Ovary (tissue), 9 donors: ENCODE data around the gene TJP2. TPM values are rescaled to one million over a fixed set of nuclear protein-coding genes. Genes with fewer than 3 reads are reported as not detected.

Source experiments
- DNase-seq, 5 donors: peaks; one replicate each; pipeline ENCODE4 v3.0.0-alpha.2; 2019 to 2020
- H3K27ac ChIP-seq, 2 donors: fragments of 200-600 bp; one replicate each; pipeline versions ENCODE4 v1.5.1 to v1.8.0; 2019 to 2022
- H3K27me3 ChIP-seq: fragments of 200-600 bp; one replicate; pipeline ENCODE4 v1.8.0; 2022
- H3K36me3 ChIP-seq: fragments of 200-600 bp; sonication (generic); one replicate; pipeline ENCODE4 v1.5.1; 2019
- H3K4me1 ChIP-seq: one replicate; pipeline ENCODE4 v1.8.1; 2013; ENCODE audit warnings: mild to moderate bottlenecking, moderate library complexity; ENCODE audit not compliant: insufficient read depth
- H3K4me3 ChIP-seq: fragments of 200-600 bp; sonication (generic); one replicate; pipeline ENCODE4 v1.5.1; 2017
- H3K9me3 ChIP-seq, 2 donors: fragments of 200-600 bp in 1 of 2; sonication (generic) in 1 of 2; one replicate each; pipeline versions ENCODE4 v1.5.1 to v1.8.1; 2013 to 2019; ENCODE audit warnings: mild to moderate bottlenecking in 1 of 2, moderate library complexity in 1 of 2
- EP300 ChIP-seq: sonication (generic); formaldehyde crosslinking; IDR thresholded peaks from one replicate; pipeline ENCODE4 v1.6.1; 2017; ENCODE audit warnings: antibody characterized with exemption
- POLR2A ChIP-seq: fragments of 450-650 bp; IDR thresholded peaks from one replicate; pipeline ENCODE4 v1.6.1; 2017; ENCODE audit warnings: antibody characterized with exemption, mild to moderate bottlenecking, moderate library complexity
- WGBS, 3 donors: extraction: QIAGEN DNeasy Blood & Tissue Kit in 1 of 3; methylation state at CpG; one replicate each; pipeline versions ENCODE4 v1.1.5 to v1.1.7; 2013 to 2017; 5-methylcytosine and 5-hydroxymethylcytosine counted together
- intact Hi-C, 4 donors: fragments of 100-400 bp; cut with DNase I; formaldehyde crosslinking; loops; one replicate each; pipeline versions ENCODE4 v1.11.0 to v1.15.1; 2022 to 2023
- polyA plus RNA-seq, 2 donors: library from polyadenylated mRNA; stranded (reverse); fragments of 200-250 nt in 1 of 2; fragments of 350-450 nt in 1 of 2; fragmentation: Illumina TruSeq in 1 of 2; extraction: RNeasy Lipid Tissue Mini Kit (QIAGEN cat#74804) in 1 of 2; gene quantifications; one replicate each; pipeline ENCODE4 v1.2.3, GENCODE V29; 2013 to 2014
- total RNA-seq, 7 donors: library from RNA; depleted of rRNA in 2 of 7; stranded (reverse); fragments of >200 nt in 2 of 7; fragmentation: NEBNext Ultra II Directional in 3 of 7; extraction: Animal tissue kit (Norgen Biotek cat#: 25700) in 3 of 7; gene quantifications; one replicate each; pipeline versions ENCODE4 v1.1.0 to v1.2.4, GENCODE V29; 2016 to 2023
- TF ChIP-seq, protein P1 (sequence below), 3 donors: fragments of 450-650 bp in 2 of 3; fragments of 200-600 bp in 1 of 3; IDR thresholded peaks; one replicate each; pipeline versions ENCODE4 v1.5.1 to v1.8.0; 2016 to 2022; ENCODE audit warnings: antibody characterized with exemption in 3 of 3, mild to moderate bottlenecking in 1 of 3
- donor health status: DM: no; HTN: no; CAD: no; lungs with moderate emphysema.
- donor health status: DM: no; HTN: no; CAD: no.
- donor health status: Bipolar disorder and iron deficiency.
- donor health status: DM: yes; HTN: yes; CAD: no.
- donor health status: DM: no; HTN: no; CAD: no.
- donor health status: DM: yes; HTN: yes; CAD: no.

The TJP2 gene
- total and polyA plus RNA-seq, 9 donors, result 40.5 to 143 (median 68.5) TPM

DNA sequence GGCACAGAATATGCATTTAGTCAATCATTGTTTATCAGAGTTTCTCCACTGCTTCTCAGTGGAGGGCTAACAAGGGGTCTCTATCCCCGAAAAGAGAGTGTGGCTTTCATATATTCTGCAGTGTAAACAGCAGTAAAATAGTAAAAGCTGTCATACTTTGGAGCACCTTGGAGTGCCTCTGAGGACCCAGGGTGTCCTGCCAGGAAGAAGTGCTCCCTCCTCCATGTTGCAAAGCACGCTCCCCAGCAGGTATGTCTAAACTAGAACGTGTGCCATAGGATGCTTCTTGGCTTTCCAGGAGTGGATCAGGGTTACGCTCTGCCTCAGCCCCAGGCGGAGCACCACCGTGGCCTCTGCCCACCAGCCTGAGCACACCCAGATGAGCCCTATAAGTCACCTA lies 8.5 kb upstream of the TJP2 start:
- TF ChIP-seq POLR2A (no peak), EP300 (no peak)
- TF ChIP-seq, protein P1, sequence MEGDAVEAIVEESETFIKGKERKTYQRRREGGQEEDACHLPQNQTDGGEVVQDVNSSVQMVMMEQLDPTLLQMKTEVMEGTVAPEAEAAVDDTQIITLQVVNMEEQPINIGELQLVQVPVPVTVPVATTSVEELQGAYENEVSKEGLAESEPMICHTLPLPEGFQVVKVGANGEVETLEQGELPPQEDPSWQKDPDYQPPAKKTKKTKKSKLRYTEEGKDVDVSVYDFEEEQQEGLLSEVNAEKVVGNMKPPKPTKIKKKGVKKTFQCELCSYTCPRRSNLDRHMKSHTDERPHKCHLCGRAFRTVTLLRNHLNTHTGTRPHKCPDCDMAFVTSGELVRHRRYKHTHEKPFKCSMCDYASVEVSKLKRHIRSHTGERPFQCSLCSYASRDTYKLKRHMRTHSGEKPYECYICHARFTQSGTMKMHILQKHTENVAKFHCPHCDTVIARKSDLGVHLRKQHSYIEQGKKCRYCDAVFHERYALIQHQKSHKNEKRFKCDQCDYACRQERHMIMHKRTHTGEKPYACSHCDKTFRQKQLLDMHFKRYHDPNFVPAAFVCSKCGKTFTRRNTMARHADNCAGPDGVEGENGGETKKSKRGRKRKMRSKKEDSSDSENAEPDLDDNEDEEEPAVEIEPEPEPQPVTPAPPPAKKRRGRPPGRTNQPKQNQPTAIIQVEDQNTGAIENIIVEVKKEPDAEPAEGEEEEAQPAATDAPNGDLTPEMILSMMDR (IDR thresholded peaks at IDR 0.05), result no peak
- Histone ChIP-seq H3K9me3 (no peaks in the 10 kb centered on the region), H3K4me1 (no peaks in the 10 kb centered on the region), H3K36me3 (no peaks in the 10 kb centered on the region), H3K27me3 (no peaks in the 10 kb centered on the region), H3K27ac (no peak overlapping the region), H3K4me3 (no peak overlapping the region)
- intact Hi-C loops, result no loop called here
- no peak for DNase-seq
- 93 to 96% (median 94%) methylated on average over 6 of the region's 6 CpGs for WGBS, 3 donors

DNA sequence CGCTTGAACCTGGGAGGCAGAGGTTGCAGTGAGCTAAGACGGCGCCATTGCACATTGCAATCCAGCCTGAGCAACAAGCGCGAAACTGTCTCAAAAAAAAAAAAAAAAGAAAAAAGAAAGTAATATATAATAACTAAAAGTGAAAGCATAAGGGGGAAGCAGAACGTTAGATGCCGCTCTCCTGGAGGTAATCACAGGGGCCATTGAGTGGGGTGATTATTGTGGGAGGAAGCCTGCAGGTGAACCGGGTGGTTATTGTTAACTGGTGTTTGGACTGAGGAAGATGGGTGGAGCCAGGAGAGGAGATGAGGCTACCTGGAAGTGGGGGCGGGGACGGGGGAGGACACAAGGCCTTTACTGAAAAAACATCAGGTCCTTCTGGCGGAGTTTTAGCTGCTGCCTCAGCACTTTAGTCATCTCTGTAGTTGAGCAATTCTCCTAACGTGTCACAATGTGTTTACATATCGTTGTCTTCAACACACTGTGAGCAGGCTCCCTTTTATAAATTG lies 5.3 kb upstream of the TJP2 start:
- H3K4me3 ChIP-seq, result no peak overlapping the region

DNA sequence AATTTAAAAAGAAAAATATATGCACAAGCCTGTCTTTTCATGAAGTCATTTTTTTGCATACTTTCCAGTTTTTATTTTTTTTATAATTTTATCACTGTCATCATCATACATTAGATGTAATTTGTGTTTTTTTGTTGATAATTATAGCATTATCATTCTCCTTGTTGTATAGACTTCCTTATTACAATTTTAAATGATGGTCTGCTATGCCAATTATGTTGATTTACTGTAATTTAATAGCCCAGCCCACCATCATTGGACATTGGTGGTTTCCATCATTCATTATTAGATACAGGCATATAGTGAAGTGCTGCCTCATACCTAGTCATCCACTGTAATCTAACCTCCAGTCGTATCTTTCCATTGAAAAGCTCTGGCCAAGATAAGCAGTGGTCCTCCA lies 3.8 kb upstream of the TJP2 start:
- Histone ChIP-seq H3K4me3 (no peak overlapping the region), H3K27ac (no peak overlapping the region), H3K9me3 (no peaks in the 10 kb centered on the region), H3K4me1 (peaks cover 2% of the 10 kb centered on the region), H3K36me3 (no peaks in the 10 kb centered on the region), H3K27me3 (no peaks in the 10 kb centered on the region)
- 87 to 97% (median 93%) methylated on average over 1 of the region's 1 CpG for WGBS, 3 donors
- DNase-seq, result no peak
- TF ChIP-seq EP300, result no peak
- TF ChIP-seq, protein P1 (IDR thresholded peaks at IDR 0.05), result no peak
- TF ChIP-seq POLR2A, result no peak
- intact Hi-C loops, result no loop called here

More for the DNA sequence above, 5.3 kb upstream of the TJP2 start:
- H3K36me3 ChIP-seq, result no peaks in the 10 kb centered on the region
- WGBS, 3 donors, result 80 to 88% (median 84%) methylated on average over 13 of the region's 13 CpGs
- H3K27me3 ChIP-seq, result no peaks in the 10 kb centered on the region
- peak in 1 of 5 donors; percentile 30 for DNase-seq
- H3K9me3 ChIP-seq, result no peaks in the 10 kb centered on the region
- TF ChIP-seq, protein P1 (IDR thresholded peaks at IDR 0.05), result no peak
- TF ChIP-seq POLR2A (no peak), EP300 (no peak)
- H3K4me1 ChIP-seq, result no peaks in the 10 kb centered on the region
- intact Hi-C loops, result no loop called here
- H3K27ac ChIP-seq, result no peak overlapping the region

DNA sequence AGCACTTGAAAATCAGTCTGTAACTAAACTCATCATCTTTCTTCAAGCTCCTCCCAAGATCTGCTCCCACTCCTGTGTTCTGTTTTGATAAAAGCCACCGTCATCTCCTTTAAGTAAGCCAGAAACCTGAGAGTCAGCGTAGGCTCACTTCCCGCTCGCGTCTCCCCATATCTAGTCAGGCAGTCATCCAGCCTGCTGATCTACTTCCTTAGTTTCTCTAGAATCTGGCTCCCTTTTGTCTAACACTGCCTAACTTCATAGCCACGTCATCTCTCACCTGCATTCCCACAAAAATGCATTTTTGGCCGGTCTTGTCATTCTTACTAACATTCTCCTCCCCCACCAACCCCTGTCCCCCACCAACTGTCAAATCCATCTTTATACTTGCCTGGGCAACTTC lies 3.0 kb upstream of the TJP2 start:
- H3K27ac ChIP-seq, result no peak overlapping the region
- intact Hi-C loops, result no loop called here
- no peaks in the 10 kb centered on the region for H3K36me3 ChIP-seq
- H3K27me3 ChIP-seq, result no peaks in the 10 kb centered on the region
- no peak for DNase-seq
- WGBS, 3 donors, result 84 to 87% (median 86%) methylated on average over 7 of the region's 7 CpGs
- H3K4me1 ChIP-seq, result peaks cover 3% of the 10 kb centered on the region
- H3K4me3 ChIP-seq, result no peak overlapping the region
- no peaks in the 10 kb centered on the region for H3K9me3 ChIP-seq
- TF ChIP-seq, protein P1 (IDR thresholded peaks at IDR 0.05), result no peak
- no peak for TF ChIP-seq POLR2A
- TF ChIP-seq EP300, result no peak
